HCT116 (cell line): ENCODE results near the gene NTN3. TPM values are rescaled to one million over a fixed set of nuclear protein-coding genes. Genes with fewer than 3 reads are reported as not detected.

ENCODE experiments used
- ATAC-seq: fragments of 200-7000 bp; cut with Tn5 transposase; 2 replicates; pipeline ENCODE4 v1.9.1; 2020; ENCODE audit warnings: mild to moderate bottlenecking, moderate library complexity
- BruUV-seq: library from RNA; stranded (reverse); fragments of 400-500 nt; replicated peaks from 2 replicates; lab custom pipeline; 2021; lab: Mats Ljungman, UMichigan
- CTCF ChIA-PET: fragments of 300-600 bp; sonication (Branson Sonifier 250); formaldehyde crosslinking; loops from one replicate; lab custom pipeline; 2021; ENCODE audit warnings: antibody characterized with exemption; lab: Charles Lee
- POLR2A ChIA-PET: fragments of 300-600, 350-600 bp; sonication (Branson Sonifier 250); formaldehyde crosslinking; loops from one replicate; lab custom pipeline; 2021; ENCODE audit warnings: antibody characterized with exemption; lab: Charles Lee
- RAD21 ChIA-PET, 2 experiments: fragments of 300-600 bp; sonication (Branson Sonifier 250); formaldehyde crosslinking; loops; one replicate each; lab custom pipeline; 2023; ENCODE audit warnings: low total read pairs in 2 of 2; ENCODE audit not compliant: uncharacterized antibody in 2 of 2, unreplicated experiment in 2 of 2, low non-redundant PET in 1 of 2; lab: Charles Lee
- DNase-seq: peaks from one replicate; pipeline ENCODE4 v3.0.0-alpha.2; 2010; ENCODE audit warnings: low read depth, low spot score
- H2AFZ ChIP-seq: fragments of 200-600 bp; shearing (Covaris generic), sonication (generic); 2 replicates; pipeline ENCODE4 v1.6.1; 2017; ENCODE audit warnings: low read depth, mixed run types, mixed read lengths, antibody characterized with exemption, low read length; ENCODE audit not compliant: poor library complexity, severe bottlenecking
- H3K27ac ChIP-seq: 2 replicates; pipeline ENCODE4 v1.5.1; 2012; ENCODE audit warnings: low read depth, low read length
- H3K27me3 ChIP-seq: fragments of 200-600 bp; sonication (generic); 2 replicates; pipeline ENCODE4 v1.6.1; 2016; ENCODE audit warnings: mixed run types, low read length, mixed read lengths; ENCODE audit not compliant: insufficient read depth
- H3K36me3 ChIP-seq, 2 experiments: fragments of 200-500 bp in 1 of 2; fragments of 200-600 bp in 1 of 2; sonication (Bioruptor generic) in 1 of 2; sonication (generic) in 1 of 2; 2 replicates each; pipeline versions ENCODE4 v1.5.1 to v1.6.1; 2014 to 2016; ENCODE audit warnings: low read length in 2 of 2, inconsistent platforms in 1 of 2, mixed read lengths in 1 of 2, mixed run types in 1 of 2; ENCODE audit not compliant: insufficient read depth in 2 of 2, control insufficient read depth in 1 of 2
- H3K4me1 ChIP-seq, 2 experiments: fragments of 200-600 bp in 1 of 2; sonication (generic) in 1 of 2; 2 replicates each; pipeline versions ENCODE4 v1.5.1 to v1.6.1; 2012 to 2017; ENCODE audit warnings: low read length in 2 of 2, inconsistent platforms in 1 of 2, mild to moderate bottlenecking in 1 of 2, mixed read lengths in 1 of 2, mixed run types in 1 of 2, moderate library complexity in 1 of 2; ENCODE audit not compliant: insufficient read depth in 2 of 2, control insufficient read depth in 1 of 2
- H3K4me2 ChIP-seq: fragments of 200-600 bp; sonication (generic); 2 replicates; pipeline ENCODE4 v1.6.1; 2017; ENCODE audit warnings: mixed run types, low read length, mixed read lengths
- H3K4me3 ChIP-seq, 2 experiments: fragments of 200-600 bp in 1 of 2; sonication (generic) in 1 of 2; replicated peaks in 1 of 2; 2 replicates each; pipeline ENCODE4 v1.5.1; 2011 to 2016; ENCODE audit warnings: low read length in 2 of 2, control low read depth in 1 of 2, low read depth in 1 of 2, mild to moderate bottlenecking in 1 of 2, mixed read lengths in 1 of 2, mixed run types in 1 of 2
- H3K79me2 ChIP-seq: fragments of 200-600 bp; sonication (generic); 2 replicates; pipeline ENCODE4 v1.6.1; 2017; ENCODE audit warnings: mild to moderate bottlenecking, mixed run types, low read length, moderate library complexity, mixed read lengths; ENCODE audit not compliant: insufficient read depth
- H3K9ac ChIP-seq: fragments of 200-600 bp; sonication (generic); 2 replicates; pipeline ENCODE4 v1.6.1; 2016; ENCODE audit warnings: low read length, mixed read lengths
- H3K9me2 ChIP-seq: fragments of 200-600 bp; sonication (generic), shearing (Covaris generic); 2 replicates; pipeline ENCODE4 v1.6.1; 2017; ENCODE audit warnings: mixed run types, mild to moderate bottlenecking, moderate library complexity; ENCODE audit not compliant: insufficient read depth
- H3K9me3 ChIP-seq, 2 experiments: fragments of 200-500 bp in 1 of 2; fragments of 200-600 bp in 1 of 2; sonication (Bioruptor generic) in 1 of 2; sonication (generic) in 1 of 2; 2 replicates each; pipeline ENCODE4 v1.6.1; 2014 to 2017; ENCODE audit warnings: low read length in 2 of 2, mixed read lengths in 2 of 2, inconsistent platforms in 1 of 2, low read depth in 1 of 2, mild to moderate bottlenecking in 1 of 2, mixed run types in 1 of 2, moderate library complexity in 1 of 2; ENCODE audit not compliant: control insufficient read depth in 1 of 2, insufficient read depth in 1 of 2
- H4K20me1 ChIP-seq: fragments of 200-600 bp; sonication (generic), shearing (Covaris generic); 2 replicates; pipeline ENCODE4 v1.6.1; 2017; ENCODE audit warnings: mixed run types, mild to moderate bottlenecking, moderate library complexity; ENCODE audit not compliant: insufficient read depth
- CBX3 ChIP-seq: IDR thresholded peaks from 2 replicates; pipeline ENCODE4 v1.6.1; 2012; ENCODE audit warnings: low read depth
- CEBPB ChIP-seq: IDR thresholded peaks from 2 replicates; pipeline ENCODE4 v1.6.1; 2012; ENCODE audit warnings: low read depth
- CTCF ChIP-seq, 3 experiments: fragments of 200-600 bp in 1 of 3; sonication (generic) in 1 of 3; IDR thresholded peaks in 2 of 3; conservative IDR thresholded peaks in 1 of 3; 2 replicates each; pipeline ENCODE4 v1.5.1; 2012 to 2017; ENCODE audit warnings: low read depth in 2 of 3, low read length in 2 of 3, antibody characterized with exemption in 1 of 3, borderline replicate concordance in 1 of 3, control low read depth in 1 of 3, mild to moderate bottlenecking in 1 of 3, mixed read lengths in 1 of 3, mixed run types in 1 of 3, moderate library complexity in 1 of 3; ENCODE audit not compliant: insufficient read depth in 1 of 3
- ELF1 ChIP-seq: IDR thresholded peaks from 2 replicates; pipeline ENCODE4 v1.6.1; 2012; ENCODE audit warnings: low read depth, borderline replicate concordance
- EZH2 ChIP-seq: fragments of 200-600 bp; sonication (generic); IDR thresholded peaks from 2 replicates; pipeline ENCODE4 v1.6.1; 2017; ENCODE audit warnings: antibody characterized with exemption, mixed run types
- EZH2phosphoT487 ChIP-seq: fragments of 200-600 bp; IDR thresholded peaks from 2 replicates; pipeline ENCODE4 v1.6.1; 2018; ENCODE audit warnings: antibody characterized with exemption, borderline replicate concordance
- FOSL1 ChIP-seq: IDR thresholded peaks from 2 replicates; pipeline ENCODE4 v1.6.1; 2012; ENCODE audit warnings: low read depth
- MAX ChIP-seq: IDR thresholded peaks from 2 replicates; pipeline ENCODE4 v1.6.1; 2012
- RAD21 ChIP-seq: IDR thresholded peaks from 2 replicates; pipeline ENCODE4 v1.6.1; 2012; ENCODE audit warnings: low read depth, mild to moderate bottlenecking
- SIN3A ChIP-seq: IDR thresholded peaks from 2 replicates; pipeline ENCODE4 v1.6.1; 2012; ENCODE audit warnings: low read depth
- SRF ChIP-seq: IDR thresholded peaks from 2 replicates; pipeline ENCODE4 v1.6.1; 2012; ENCODE audit warnings: low read depth
- TCF7L2 ChIP-seq: IDR thresholded peaks from 2 replicates; pipeline ENCODE4 v1.7.0; 2011; ENCODE audit warnings: borderline replicate concordance, inconsistent platforms; ENCODE audit not compliant: insufficient read depth, insufficient read length; ENCODE audit errors: extremely low read depth
- YY1 ChIP-seq: IDR thresholded peaks from 2 replicates; pipeline ENCODE4 v1.6.1; 2011; ENCODE audit warnings: low read length, low read depth, moderate library complexity, mild to moderate bottlenecking; ENCODE audit not compliant: insufficient replicate concordance; ENCODE audit errors: extremely low read depth
- ZFX ChIP-seq: fragments of 450-650 bp; IDR thresholded peaks from 2 replicates; pipeline ENCODE4 v1.6.1; 2017
- ZNF274 ChIP-seq: fragments of 200-500 bp; sonication (Bioruptor generic); IDR thresholded peaks from 2 replicates; pipeline ENCODE4 v1.6.1; 2014; ENCODE audit warnings: mild to moderate bottlenecking, low read depth, low read length, inconsistent platforms
- intact Hi-C: fragments of 100-400 bp; cut with micrococcal nuclease; formaldehyde crosslinking; loops from 2 replicates; pipeline ENCODE4 v1.10.0; 2022
- total RNA-seq: library from RNA; stranded (reverse); gene quantifications from one replicate; pipeline ENCODE4 v1.2.1, GENCODE V29; 2021; ENCODE audit not compliant: unreplicated experiment

Gene NTN3
- total RNA-seq, 1 experiment from 2014 or later, result 0.30 TPM

GRCh38 chr16:2462031-2462866, 8.8 kb upstream of the NTN3 start:
- Histone ChIP-seq H2AFZ (no peak overlapping the region), H3K4me2 (no peak overlapping the region), H3K4me1 (peaks cover 9 to 39% of the 10 kb centered on the region in 2 experiments), H4K20me1 (no peaks in the 10 kb centered on the region), H3K4me3 (no peak overlapping the region), H3K27me3 (no peaks in the 10 kb centered on the region), H3K36me3 (peaks cover 2% of the 10 kb centered on the region in 2 experiments; a peak in 3 of 4 replicates), H3K9me2 (no peaks in the 10 kb centered on the region), H3K9me3 (no peaks in the 10 kb centered on the region), H3K79me2 (peaks cover 7% of the 10 kb centered on the region; the same call in 1 of the 2 replicates), H3K27ac (no peak overlapping the region), H3K9ac (no peak overlapping the region)
- ChIA-PET CTCF (no interaction called here), RAD21 (no interaction called here), POLR2A (no interaction called here)
- intact Hi-C loops, result loop anchor here (5.0 kb wide), 1 partner anchor 35 kb away; the partner anchor contains the start of gene CCNF
- TF ChIP-seq EZH2phosphoT487, result no peak
- no peak for TF ChIP-seq RAD21
- no peak for TF ChIP-seq ZFX
- no peak for TF ChIP-seq FOSL1
- BruUV-seq, result no TSS peak
- DNase-seq, result no peak
- ATAC-seq, result no peak

GRCh38 chr16:2464333-2464732, 6.8 kb upstream of the NTN3 start:
- H3K9ac ChIP-seq, result no peak overlapping the region
- no peaks in the 10 kb centered on the region for H4K20me1 ChIP-seq
- H3K4me3 ChIP-seq, result no peak overlapping the region
- ChIA-PET POLR2A (no interaction called here), CTCF (no interaction called here), RAD21 (no interaction called here)
- DNase-seq, result no peak
- ATAC-seq, result no peak
- H2AFZ ChIP-seq, result no peak overlapping the region
- no TSS peak for BruUV-seq
- H3K27ac ChIP-seq, result no peak overlapping the region; the same call in 1 of the 2 replicates
- H3K9me2 ChIP-seq, result no peaks in the 10 kb centered on the region
- intact Hi-C loops, result loop anchor here (5.0 kb wide), 1 partner anchor 37 kb away; the partner anchor contains the start of gene CCNF
- no peaks in the 10 kb centered on the region for H3K27me3 ChIP-seq
- TF ChIP-seq ZNF274, result no peak
- TF ChIP-seq SIN3A, result no peak
- no peak for TF ChIP-seq MAX
- TF ChIP-seq SRF, result no peak
- TF ChIP-seq TCF7L2, result no peak
- no peak for TF ChIP-seq CBX3
- no peak for TF ChIP-seq FOSL1
- no peak for TF ChIP-seq RAD21
- no peak for TF ChIP-seq YY1
- no peak for TF ChIP-seq CTCF (IDR thresholded peaks at IDR 0.05 in 2 of 3, conservative IDR thresholded peaks at IDR 0.05 in 1 of 3; ENCODE audit: borderline replicate concordance in 1 of 3, insufficient read depth in 1 of 3, low read depth in 2 of 3, low read length in 2 of 3)
- no peak for TF ChIP-seq ELF1
- no peak for TF ChIP-seq ZFX
- no peak for TF ChIP-seq EZH2
- no peak for TF ChIP-seq CEBPB
- no peaks in the 10 kb centered on the region for H3K9me3 ChIP-seq
- H3K36me3 ChIP-seq, result no peaks in the 10 kb centered on the region
- H3K4me2 ChIP-seq, result no peak overlapping the region
- peaks cover 20 to 42% of the 10 kb centered on the region in 2 experiments for H3K4me1 ChIP-seq
- H3K79me2 ChIP-seq, result peaks cover 7% of the 10 kb centered on the region; the same call in 1 of the 2 replicates
